Activated T-helper 1 cell treated with anti-CD3 and anti-CD28 coated beads, Interleukin-12 subunit alpha, Interleukin-12 subunit beta, Interleukin-2, Interleukin-4 antibody, amounts not matched to agents 30 ng/mL and 10 ng/mL and 1 ng/mL, durations not matched to agents 14 hours and 24 hours and 36 hours (primary cell): Measurements from ENCODE around the gene COMMD4. TPM values are rescaled to one million over a fixed set of nuclear protein-coding genes. Genes with fewer than 3 reads are reported as not detected.
A peak's percentile ranks its signal among the peaks of the same experiment; 100 is the strongest.

Source experiments
- DNase-seq: peaks from one replicate; pipeline ENCODE4 v3.0.0; 2021; ENCODE audit warnings: low spot score
- H3K27ac Mint-ChIP-seq: one replicate; pipeline ENCODE4 v1.8.0; 2021; ENCODE audit warnings: mild to moderate bottlenecking, mixed read lengths
- H3K27me3 Mint-ChIP-seq: one replicate; pipeline ENCODE4 v1.8.0; 2022; ENCODE audit warnings: mild to moderate bottlenecking, moderate library complexity, mixed read lengths; ENCODE audit not compliant: insufficient read depth
- H3K36me3 Mint-ChIP-seq: one replicate; pipeline ENCODE4 v1.8.0; 2021; ENCODE audit warnings: low read depth, mixed read lengths
- H3K4me1 Mint-ChIP-seq: one replicate; pipeline ENCODE4 v1.8.0; 2021; ENCODE audit warnings: low read depth, mixed read lengths
- H3K4me3 Mint-ChIP-seq: one replicate; pipeline ENCODE4 v1.8.0; 2021; ENCODE audit warnings: mild to moderate bottlenecking, moderate library complexity, mixed read lengths
- H3K9me3 Mint-ChIP-seq: one replicate; pipeline ENCODE4 v1.8.0; 2021; ENCODE audit warnings: mixed read lengths
- intact Hi-C: fragments of 100-400 bp; cut with micrococcal nuclease; formaldehyde crosslinking; loops from one replicate; pipeline ENCODE4 v1.15.1; 2024
- total RNA-seq: library from RNA; stranded (reverse); gene quantifications from 2 replicates; pipeline ENCODE4 v1.2.3, GENCODE V29; 2022

The COMMD4 gene
- total RNA-seq, 1 donor from 2014 or later, result 79.8 TPM

GRCh38 chr15:75362642-75363249, 26.9 kb downstream of the COMMD4 start:
- H3K36me3 Mint-ChIP-seq, result peaks cover 19% of the 10 kb centered on the region
- H3K4me1 Mint-ChIP-seq, result peaks cover 7% of the 10 kb centered on the region
- no peak overlapping the region for H3K4me3 Mint-ChIP-seq
- no peaks in the 10 kb centered on the region for H3K9me3 Mint-ChIP-seq
- intact Hi-C loops, result no loop called here
- no peak for DNase-seq
- no peak overlapping the region for H3K27ac Mint-ChIP-seq
- H3K27me3 Mint-ChIP-seq, result no peaks in the 10 kb centered on the region

- Mint-ChIP-seq H3K36me3 (peaks cover 19% of the 10 kb centered on the region), H3K4me1 (peaks cover 10% of the 10 kb centered on the region), H3K27me3 (no peaks in the 10 kb centered on the region), H3K9me3 (no peaks in the 10 kb centered on the region), H3K27ac (no peak overlapping the region), H3K4me3 (no peak overlapping the region)
- intact Hi-C loops, result no loop called here
- no peak for DNase-seq
These were observed 27.9 kb downstream of the COMMD4 start for GRCh38 chr15:75363786-75364185.

GRCh38 chr15:75364881-75365280, 29.0 kb downstream of the COMMD4 start:
- Mint-ChIP-seq H3K4me3 (no peak overlapping the region), H3K9me3 (no peaks in the 10 kb centered on the region), H3K27ac (no peak overlapping the region), H3K36me3 (peaks cover 23% of the 10 kb centered on the region), H3K4me1 (peaks cover 21% of the 10 kb centered on the region), H3K27me3 (no peaks in the 10 kb centered on the region)
- no peak for DNase-seq
- intact Hi-C loops, result loop anchor here (5.0 kb wide), 2 partner anchors 437 to 823 kb away; partner anchors contain the start of gene ARID3B

- Mint-ChIP-seq H3K4me1 (peaks cover 16% of the 10 kb centered on the region), H3K27ac (no peak overlapping the region), H3K27me3 (no peaks in the 10 kb centered on the region), H3K4me3 (no peak overlapping the region), H3K9me3 (no peaks in the 10 kb centered on the region), H3K36me3 (peaks cover 22% of the 10 kb centered on the region)
- no peak for DNase-seq
- intact Hi-C loops, result loop anchor here (5.0 kb wide), 2 partner anchors 436 to 824 kb away; partner anchors contain the start of gene ARID3B
These were observed 30.3 kb downstream of the COMMD4 start for GRCh38 chr15:75366163-75366562.

GRCh38 chr15:75367006-75367405, 31.1 kb downstream of the COMMD4 start:
- Mint-ChIP-seq H3K27me3 (no peaks in the 10 kb centered on the region), H3K9me3 (no peaks in the 10 kb centered on the region), H3K36me3 (peaks cover 29% of the 10 kb centered on the region), H3K4me3 (peak overlapping the region; percentile 94), H3K27ac (no peak overlapping the region), H3K4me1 (peaks cover 16% of the 10 kb centered on the region)
- DNase-seq, result no peak
- intact Hi-C loops, result loop anchor here (1.0 to 5.0 kb wide), 3 partner anchors 344 to 825 kb away; partner anchors contain the start of genes ARID3B and PPCDC

- no peaks in the 10 kb centered on the region for H3K27me3 Mint-ChIP-seq
These were observed 31.6 kb downstream of the COMMD4 start for GRCh38 chr15:75367406-75367912.

GRCh38 chr15:75367913-75368688, 32.2 kb downstream of the COMMD4 start, which contains the start of gene MAN2C1:
MAN2C1 (minus strand) TSS chr15:75368607; CDS start chr15:75368583, 24 bp downstream.
- peak; percentile 91 for DNase-seq
- peaks cover 31% of the 10 kb centered on the region for H3K36me3 Mint-ChIP-seq
- no peaks in the 10 kb centered on the region for H3K9me3 Mint-ChIP-seq
- peaks cover 16% of the 10 kb centered on the region for H3K4me1 Mint-ChIP-seq
- H3K27me3 Mint-ChIP-seq, result no peaks in the 10 kb centered on the region
- H3K27ac Mint-ChIP-seq, result peak within 1 kb of the TSS; percentile 92
- H3K4me3 Mint-ChIP-seq, result peak within 1 kb of the TSS; percentile 94
- intact Hi-C loops, result loop anchor here (1.0 to 5.0 kb wide), 10 partner anchors 21 to 826 kb away; partner anchors contain the start of genes ARID3B, COMMD4, IMP3 and NEIL1

More at GRCh38 chr15:75367406-75367912, 31.6 kb downstream of the COMMD4 start:
- Mint-ChIP-seq H3K9me3 (no peaks in the 10 kb centered on the region), H3K27ac (peak overlapping the region; percentile 68), H3K4me1 (peaks cover 16% of the 10 kb centered on the region), H3K4me3 (peak overlapping the region; percentile 94), H3K36me3 (peaks cover 29% of the 10 kb centered on the region)
- no peak for DNase-seq
- intact Hi-C loops, result loop anchor here (1.0 to 5.0 kb wide), 3 partner anchors 344 to 825 kb away; partner anchors contain the start of genes ARID3B and PPCDC

GRCh38 chr15:75368689-75369239, 32.9 kb downstream of the COMMD4 start:
- Mint-ChIP-seq H3K4me1 (peaks cover 16% of the 10 kb centered on the region), H3K36me3 (peaks cover 32% of the 10 kb centered on the region), H3K27ac (peak overlapping the region; percentile 92), H3K4me3 (peak overlapping the region; percentile 94), H3K9me3 (no peaks in the 10 kb centered on the region), H3K27me3 (no peaks in the 10 kb centered on the region)
- no peak for DNase-seq
- intact Hi-C loops, result loop anchor here (1.0 to 5.0 kb wide), 9 partner anchors 22 to 826 kb away; partner anchors contain the start of genes ARID3B, COMMD4, IMP3 and NEIL1

- peak overlapping the region; percentile 92 for H3K27ac Mint-ChIP-seq
- peak overlapping the region; percentile 94 for H3K4me3 Mint-ChIP-seq
- no peaks in the 10 kb centered on the region for H3K9me3 Mint-ChIP-seq
- DNase-seq, result no peak
- H3K36me3 Mint-ChIP-seq, result peaks cover 37% of the 10 kb centered on the region
- H3K27me3 Mint-ChIP-seq, result no peaks in the 10 kb centered on the region
- intact Hi-C loops, result loop anchor here (2.0 to 5.0 kb wide), 3 partner anchors 23 to 828 kb away; partner anchors contain the start of genes ARID3B and NEIL1
- H3K4me1 Mint-ChIP-seq, result peaks cover 16% of the 10 kb centered on the region
These were observed 34.2 kb downstream of the COMMD4 start for GRCh38 chr15:75369897-75370581.

- Mint-ChIP-seq H3K27ac (no peak overlapping the region), H3K27me3 (no peaks in the 10 kb centered on the region), H3K4me1 (peaks cover 16% of the 10 kb centered on the region), H3K9me3 (no peaks in the 10 kb centered on the region), H3K36me3 (peaks cover 48% of the 10 kb centered on the region), H3K4me3 (no peak overlapping the region)
- DNase-seq, result no peak
- intact Hi-C loops, result no loop called here
These were observed 35.6 kb downstream of the COMMD4 start for GRCh38 chr15:75371486-75371885.

GRCh38 chr15:75371901-75372688, 36.2 kb downstream of the COMMD4 start:
- Mint-ChIP-seq H3K4me1 (peaks cover 16% of the 10 kb centered on the region), H3K27ac (no peak overlapping the region), H3K27me3 (no peaks in the 10 kb centered on the region), H3K9me3 (no peaks in the 10 kb centered on the region), H3K36me3 (peaks cover 50% of the 10 kb centered on the region), H3K4me3 (no peak overlapping the region)
- no peak for DNase-seq
- intact Hi-C loops, result no loop called here
